AG08396 (cell line): ENCODE results near the gene INS.

Experiments
- DNase-seq: peaks from one replicate; pipeline ENCODE4 v3.0.0; 2012; ENCODE audit warnings: low spot score, mixed read lengths

Gene INS

DNA sequence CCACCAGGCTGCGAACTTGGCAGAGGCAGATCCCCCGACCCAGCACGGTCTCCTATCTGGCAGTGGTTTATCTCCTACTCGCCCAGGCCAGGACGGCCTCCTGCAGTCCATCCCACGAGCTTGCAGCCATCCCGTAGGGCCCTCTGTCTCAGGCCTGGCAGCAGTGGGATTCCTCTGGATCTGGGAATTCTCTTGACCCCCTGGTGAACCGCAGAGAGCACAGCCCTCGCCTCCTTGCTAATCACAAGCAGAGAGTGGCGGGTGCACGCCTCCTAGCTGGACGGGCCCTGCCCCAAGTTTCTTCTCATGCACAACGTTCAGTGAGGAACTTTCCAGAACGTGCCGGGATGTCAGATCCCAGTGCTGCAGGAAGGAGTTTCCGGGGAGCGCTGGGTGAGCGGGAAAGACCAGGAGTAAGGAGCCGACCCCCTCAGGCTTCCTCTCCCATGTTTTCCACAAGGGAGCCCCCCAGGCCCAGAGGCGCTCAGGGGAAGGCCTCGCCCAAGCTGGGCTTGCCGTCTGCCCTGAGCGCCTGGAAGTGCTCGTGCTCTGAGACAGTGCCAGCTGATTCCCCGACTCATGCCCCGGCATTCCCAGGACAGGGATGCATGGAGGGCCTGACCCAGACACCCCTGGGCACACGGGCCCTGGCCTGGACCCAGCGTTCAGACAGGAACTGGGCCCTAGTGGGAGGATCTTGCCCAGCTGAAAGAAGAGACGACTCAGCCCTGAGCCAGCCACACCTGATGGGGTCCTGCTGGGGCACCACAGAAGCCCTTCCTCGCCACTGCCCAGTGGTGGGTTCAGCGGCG lies 46.4 kb downstream of the INS start:
- DNase-seq, result no peak

DNA sequence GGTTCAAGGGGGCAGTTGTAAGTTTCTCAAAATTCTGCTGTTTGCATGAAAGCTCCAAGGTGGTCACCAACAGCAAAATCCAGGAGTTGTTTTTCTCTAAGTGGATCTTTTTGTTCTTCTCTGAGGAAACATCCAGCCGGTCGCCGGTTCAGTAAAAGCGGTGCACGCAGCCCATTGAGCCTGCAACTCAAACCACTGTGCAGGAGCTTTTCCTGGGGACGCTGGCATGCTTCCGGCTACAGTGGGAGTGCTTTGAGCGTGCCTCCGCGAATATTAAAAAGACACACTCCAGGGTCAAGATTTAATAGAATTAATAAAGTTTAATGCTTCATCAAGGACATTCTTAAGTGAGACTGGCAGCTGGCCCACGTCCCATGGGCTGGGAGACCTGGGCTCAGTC lies 47.2 kb downstream of the INS start:
- DNase-seq, result no peak

- no peak for DNase-seq
Observed at GRCh38 chr11:2110521-2110920, 50.5 kb downstream of the INS start.
